HK-2 (cell line): ENCODE results near the gene PSRC1.

Experiments
- DNase-seq: peaks from one replicate; pipeline ENCODE4 v3.0.0-alpha.2; 2018; ENCODE audit not compliant: unreplicated experiment

Gene PSRC1

DNA sequence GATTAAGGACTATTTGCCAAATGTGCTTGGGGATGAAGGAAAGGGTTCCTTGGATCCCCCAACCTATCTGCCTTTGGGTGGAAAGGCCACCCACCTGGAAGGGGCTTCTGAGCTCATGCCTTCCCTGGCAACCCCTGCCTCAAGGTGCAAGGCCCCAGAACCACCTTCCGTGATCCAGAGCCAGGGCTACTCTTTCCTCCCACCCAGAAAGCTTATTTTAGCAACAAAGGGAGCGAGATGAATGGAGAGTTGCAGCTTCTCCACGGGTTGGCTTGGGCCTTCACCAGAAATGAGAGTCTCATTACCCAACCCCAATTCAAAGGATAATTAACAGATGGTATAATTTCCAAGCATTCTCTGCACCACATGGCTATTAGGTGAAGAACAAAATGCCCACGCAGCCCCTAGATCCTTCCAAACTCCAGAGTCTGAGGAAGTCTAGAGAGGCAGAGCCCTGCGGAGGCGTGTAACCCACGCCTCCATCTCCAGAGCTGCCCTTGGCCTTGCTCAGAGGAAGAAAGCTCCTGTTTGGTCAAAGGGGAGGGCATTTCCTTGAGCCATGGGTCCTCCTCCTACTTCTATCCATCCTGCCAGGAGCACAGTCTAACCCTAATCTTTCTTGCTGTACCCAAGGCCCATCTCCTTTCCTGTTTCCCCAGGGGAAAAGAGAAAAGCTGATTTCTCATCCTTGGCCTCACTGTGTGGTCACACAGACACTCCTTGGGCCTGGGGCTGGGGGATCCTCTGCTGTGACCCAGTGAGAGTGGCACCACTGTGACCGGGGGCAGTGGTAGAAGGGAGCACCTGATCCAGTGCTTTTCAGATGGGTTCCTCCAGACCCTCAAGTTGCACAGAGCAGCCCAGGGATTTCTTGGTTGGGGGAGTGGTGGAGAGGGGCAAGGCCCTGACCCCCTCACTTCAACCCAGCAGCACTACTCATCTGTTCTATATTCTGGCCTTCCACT is 35.3 kb downstream of the PSRC1 start:
- DNase-seq, result no peak

DNA sequence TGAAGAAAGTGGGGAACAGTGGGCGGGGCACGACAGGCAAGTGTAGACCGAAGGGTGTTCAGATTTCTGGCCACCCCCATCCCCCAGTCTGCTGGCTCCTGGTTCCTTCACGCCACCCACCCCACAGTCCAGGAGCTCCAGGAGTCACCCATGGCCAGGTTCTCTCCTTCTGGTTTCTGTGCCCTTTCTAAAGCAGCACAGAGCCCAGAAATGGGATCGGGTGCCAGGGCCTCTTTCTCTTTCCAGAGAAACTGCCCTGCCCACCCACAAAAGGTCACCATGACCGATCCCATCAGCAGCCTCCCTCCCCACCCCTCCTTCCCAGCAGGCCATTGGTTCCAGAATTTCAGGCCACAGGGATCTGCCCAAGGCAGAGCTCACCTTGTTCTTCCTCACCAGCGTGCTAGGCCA is 36.8 kb downstream of the PSRC1 start:
- no peak for DNase-seq

DNA sequence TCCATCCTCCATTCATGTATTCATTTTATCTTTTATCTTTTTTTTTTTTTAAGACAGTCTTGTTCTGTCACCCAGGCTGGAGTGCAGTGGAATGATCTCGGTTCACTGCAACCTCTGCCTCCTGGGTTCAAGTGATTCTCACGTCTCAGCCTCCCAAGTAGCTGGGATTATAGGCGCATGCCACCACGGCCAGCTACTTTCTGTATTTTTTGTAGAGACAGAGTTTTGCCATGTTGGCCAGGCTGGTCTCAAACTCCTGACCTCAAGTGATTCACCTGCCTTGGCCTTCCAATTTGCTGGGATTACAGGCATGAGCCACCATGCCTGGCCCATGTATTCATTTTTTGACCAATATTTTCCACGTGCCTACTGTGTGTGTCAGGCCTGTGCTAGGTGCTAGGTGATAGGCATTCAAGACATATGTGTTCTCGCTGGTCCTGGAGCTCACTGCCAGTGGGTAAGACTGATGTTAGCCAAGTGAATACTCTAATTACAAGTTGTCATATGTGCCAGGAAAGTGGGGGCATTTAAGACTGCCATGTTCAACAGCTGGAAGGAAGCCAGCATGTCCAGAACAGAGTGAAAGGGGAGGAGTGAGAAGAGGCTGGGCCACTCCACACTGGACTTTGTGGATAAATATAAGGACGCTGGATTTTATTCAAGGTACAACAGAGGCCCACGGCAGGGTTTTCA is 38.9 kb downstream of the PSRC1 start:
- DNase-seq, result no peak

DNA sequence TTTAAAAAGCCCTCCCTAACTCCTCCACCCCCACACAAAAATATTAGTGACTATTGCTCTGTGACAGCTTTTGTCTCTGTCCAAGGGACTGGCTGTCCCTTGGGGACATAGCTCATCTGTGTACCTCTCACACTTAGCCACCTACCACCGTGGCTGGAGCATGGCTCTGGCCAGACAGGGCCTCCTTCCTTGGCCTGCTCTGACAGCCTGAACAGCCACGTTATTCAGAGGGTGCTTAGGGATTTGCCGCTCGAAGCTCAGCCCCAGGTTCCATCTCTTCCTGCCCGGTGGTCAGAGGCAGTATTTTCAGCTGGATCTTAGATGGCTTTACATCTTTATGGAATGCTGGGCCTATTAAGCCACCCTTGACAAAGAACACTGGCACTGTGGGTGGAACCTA is 39.7 kb downstream of the PSRC1 start:
- no peak for DNase-seq

DNA sequence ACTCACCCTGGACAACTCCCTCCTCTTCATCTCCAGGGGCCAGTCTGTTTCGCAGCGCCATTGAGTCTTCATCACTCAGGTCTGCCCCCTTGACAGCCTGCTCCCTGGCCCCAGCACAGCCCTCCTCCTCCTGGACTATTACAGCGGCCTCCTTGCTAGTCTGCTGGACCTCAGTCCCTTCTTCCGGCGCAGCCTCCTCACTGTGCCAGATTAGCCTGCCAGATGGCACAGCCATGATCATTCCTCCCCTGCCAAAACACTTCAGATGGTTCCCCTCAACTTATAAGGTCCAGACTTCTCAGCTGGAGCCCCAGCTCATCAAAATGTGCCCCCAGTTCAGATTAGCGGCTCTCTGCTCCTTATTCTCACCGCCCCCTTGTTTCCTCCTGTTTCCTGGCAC is 40.6 kb downstream of the PSRC1 start:
- no peak for DNase-seq

DNA sequence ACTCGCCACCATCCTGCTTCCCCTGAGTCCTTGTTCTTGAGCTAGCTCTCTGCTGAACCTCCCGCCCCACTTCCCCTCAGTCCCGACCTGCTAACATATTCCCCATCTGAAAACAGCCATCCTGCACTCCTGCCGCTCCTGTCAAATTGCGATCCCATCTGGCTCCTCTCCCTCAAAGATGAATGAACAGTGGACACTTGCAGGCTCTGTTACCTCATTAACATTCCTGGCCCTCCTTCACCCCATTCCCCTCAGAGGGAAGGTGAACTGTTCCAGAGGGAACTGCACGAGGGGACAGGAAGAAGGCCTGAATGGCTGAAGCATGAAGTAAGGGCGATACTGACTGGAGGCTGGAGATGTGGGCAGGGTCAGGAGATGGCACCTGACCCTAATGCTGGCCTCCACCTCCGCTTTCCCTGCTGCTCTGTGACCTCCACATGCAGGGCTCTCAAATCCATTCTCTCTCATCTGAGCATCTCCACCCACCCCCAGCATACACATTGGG is 41.1 kb downstream of the PSRC1 start:
- no peak for DNase-seq

DNA sequence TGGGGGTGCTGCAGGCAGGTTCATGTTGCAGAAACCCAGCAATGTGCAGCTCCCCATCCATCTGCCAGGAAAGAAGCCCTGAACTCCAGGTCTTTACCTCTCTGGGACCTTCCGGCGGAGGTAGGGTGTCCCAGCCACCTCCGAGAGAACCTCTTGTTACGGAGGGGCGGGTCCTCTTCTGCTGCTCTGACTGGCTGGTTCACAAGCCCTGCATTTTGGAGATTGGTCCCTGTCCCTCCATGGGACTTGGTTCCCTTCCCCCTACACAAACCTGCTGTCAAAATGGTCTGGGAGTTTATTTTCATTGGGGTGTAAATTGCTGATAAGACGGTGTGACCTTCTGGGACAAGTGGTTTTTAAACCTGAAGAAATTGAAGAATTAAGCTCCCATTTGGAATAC is 41.6 kb downstream of the PSRC1 start:
- no peak for DNase-seq

DNA sequence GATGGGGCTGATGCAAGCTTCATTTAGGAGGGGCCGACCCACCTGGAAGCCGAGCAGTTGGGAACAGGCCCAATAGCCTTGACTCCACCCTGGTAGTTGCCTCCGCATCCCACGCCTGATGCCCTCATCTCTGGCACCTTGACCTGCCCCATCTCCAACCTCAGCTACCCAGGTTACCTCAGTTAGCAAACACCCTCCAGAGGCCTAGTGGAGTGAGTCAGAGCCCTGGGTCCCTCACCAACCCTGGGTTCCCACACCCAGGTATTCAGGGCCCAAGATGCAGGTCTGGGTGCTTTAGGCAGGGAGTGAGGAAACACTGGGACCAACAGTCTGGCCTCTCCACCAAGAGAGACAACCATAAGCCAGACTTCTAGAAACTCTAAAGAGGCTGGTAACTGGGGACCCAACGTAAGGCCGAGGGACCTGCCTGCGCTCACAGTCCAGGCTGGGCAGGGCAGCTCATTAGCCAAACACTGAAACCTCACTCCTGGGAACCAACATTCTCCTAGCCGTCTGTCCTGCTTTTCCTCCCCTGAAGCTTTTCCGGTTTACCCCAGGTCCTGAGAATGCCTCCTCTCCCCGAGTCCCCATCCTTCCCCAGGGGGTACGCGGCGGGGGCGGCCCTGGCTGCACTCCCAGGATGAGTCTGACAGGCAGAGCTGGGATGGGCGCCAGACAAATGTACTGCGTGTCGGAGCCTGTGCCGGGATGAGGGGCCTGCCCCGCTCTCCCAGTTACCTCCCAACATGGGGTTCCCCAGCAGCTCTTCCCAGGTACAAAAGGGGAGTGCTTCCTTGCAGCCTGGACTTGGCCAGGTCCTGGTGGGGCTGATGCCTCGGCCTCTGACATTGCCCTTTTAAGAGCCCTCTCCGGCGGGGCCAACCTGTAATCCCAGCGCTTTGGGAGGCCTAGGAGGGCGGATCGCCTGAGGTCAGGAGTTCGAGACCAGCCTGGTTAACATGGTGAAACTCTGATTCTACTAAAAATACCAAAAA is 42.5 kb downstream of the PSRC1 start:
- DNase-seq, result no peak

DNA sequence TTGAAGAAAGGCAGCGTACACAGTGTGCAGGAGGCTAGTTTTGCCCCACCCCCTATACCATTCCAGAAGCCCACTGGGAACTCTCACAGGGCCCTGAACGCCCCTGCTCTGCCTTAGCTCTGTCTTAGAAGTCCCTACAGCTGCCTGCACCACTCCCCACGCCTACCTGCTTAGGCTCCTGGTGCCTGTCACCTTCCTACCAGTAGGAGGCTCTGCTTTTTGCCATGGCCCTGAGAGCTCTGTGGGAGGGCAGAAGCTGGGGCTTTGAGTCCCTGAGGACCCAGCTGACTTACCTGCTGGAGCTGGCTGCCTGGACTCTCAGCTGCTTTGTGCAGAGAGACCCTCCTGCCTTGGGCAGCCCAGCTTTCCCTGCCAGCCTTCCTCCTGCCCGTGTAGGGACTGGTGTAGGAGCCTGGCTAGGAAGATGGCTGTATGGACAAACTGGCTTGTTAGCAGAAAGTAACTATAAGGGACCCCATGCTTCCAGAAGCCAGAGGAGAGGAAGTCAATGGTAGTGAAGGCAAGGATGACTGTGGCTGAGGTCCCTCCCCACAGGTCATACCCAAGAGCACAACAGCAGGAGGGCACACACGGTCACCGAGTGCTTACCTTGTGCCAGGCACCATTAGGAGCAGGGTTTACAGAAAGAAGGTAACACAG is 43.4 kb downstream of the PSRC1 start:
- peak; percentile 40 for DNase-seq

DNA sequence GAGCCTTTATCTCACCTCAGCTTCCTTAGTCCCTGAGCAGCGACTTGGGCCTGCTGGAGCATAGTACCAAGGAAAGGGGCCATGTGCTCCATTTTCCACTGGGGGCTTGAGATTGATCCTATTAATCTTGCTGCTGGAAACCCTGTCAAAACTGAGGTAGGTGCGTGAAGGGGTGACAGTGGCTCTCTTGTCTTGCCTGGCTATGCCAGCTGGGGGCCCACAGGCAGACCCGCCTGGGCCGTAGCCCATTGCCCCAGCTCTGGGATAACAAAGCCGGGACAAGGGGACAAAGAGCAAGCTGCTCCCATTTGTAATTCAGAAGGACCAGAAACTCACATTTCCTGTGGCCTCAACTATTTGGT is 43.9 kb downstream of the PSRC1 start:
- DNase-seq, result no peak

DNA sequence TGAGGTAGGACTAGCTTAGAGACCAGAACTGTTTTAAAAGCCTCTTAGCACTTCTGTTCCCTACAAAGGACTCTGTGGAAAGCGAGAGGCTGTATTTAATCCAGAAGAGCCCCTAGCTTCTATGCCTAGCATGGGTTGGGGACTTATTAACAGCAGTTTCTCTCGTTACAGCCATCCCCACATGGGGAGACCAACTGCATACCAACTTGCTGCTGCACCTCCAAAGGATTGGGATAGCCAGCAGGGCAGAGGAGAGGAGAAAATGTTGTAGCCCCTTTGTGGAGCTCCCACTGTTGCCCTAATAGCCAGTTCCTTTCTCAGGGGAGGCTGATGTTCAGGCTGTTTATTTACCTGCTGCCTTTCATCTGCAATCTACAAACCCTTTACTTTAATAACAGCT is 44.6 kb downstream of the PSRC1 start:
- no peak for DNase-seq

DNA sequence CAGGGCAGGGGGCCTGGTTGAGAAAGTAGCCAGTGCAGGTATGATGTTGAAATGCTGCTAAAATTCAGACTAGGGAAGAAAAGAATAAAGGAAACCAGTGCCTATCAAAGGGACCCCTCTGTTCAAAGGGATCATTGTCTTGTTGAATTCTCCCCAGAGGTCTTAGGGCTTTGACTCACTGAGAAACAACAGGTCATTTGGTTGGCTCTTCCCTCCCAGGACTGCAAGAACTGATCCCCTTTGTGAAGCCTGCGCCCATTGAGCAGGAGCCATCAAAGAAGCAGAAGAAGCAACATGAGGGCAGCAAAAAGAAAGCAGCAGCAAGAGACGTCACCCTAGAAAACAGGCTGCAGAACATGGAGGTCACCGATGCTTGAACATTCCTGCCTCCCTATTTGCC is 45.4 kb downstream of the PSRC1 start:
- DNase-seq, result no peak

DNA sequence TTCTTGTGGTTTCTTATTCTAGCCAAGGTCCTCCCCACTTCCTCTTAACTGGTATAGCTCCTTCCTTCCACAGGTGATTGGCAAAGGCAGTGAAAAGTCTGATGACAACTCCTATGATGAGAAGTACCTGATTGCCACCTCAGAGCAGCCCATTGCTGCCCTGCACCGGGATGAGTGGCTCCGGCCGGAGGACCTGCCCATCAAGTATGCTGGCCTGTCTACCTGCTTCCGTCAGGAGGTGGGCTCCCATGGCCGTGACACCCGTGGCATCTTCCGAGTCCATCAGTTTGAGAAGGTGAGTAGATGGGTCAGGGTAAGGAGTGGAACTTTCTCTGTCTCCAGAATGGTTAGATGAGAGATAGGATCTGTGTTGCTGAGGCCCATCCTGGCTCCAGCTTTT is 47.8 kb downstream of the PSRC1 start:
- no peak for DNase-seq

DNA sequence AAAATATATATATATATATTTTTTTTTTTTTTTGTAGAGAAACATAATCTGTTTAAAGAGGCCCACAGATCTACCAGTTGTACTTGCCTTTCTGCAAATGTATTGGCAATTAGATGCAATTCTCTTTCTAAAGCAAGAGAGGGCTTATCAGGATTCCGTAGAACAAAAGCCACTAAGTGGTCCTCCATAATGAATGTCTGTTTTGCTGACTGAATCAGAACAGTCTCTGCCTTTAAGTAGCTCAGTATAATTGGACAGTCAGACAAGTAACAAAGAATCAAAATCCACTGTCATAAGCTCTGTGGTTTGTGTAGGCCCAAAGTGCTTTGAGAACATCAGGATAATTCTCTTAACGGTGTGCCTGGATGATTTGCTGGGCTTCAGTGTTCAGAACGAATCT is 51.9 kb downstream of the PSRC1 start:
- DNase-seq, result no peak
